ENCODE results near the gene ITIH3. TPM values are rescaled to one million over a fixed set of nuclear protein-coding genes. Genes with fewer than 3 reads are reported as not detected.
"Not testable (repeated sequence)": the region's sequence is repeated elsewhere in the genome, so short reads cannot be mapped to it uniquely, and the experiment has no call there.

Gene ITIH3
- total RNA-seq, 2 donors from 2014 or later, result 0.32 to 0.82 TPM

DNA sequence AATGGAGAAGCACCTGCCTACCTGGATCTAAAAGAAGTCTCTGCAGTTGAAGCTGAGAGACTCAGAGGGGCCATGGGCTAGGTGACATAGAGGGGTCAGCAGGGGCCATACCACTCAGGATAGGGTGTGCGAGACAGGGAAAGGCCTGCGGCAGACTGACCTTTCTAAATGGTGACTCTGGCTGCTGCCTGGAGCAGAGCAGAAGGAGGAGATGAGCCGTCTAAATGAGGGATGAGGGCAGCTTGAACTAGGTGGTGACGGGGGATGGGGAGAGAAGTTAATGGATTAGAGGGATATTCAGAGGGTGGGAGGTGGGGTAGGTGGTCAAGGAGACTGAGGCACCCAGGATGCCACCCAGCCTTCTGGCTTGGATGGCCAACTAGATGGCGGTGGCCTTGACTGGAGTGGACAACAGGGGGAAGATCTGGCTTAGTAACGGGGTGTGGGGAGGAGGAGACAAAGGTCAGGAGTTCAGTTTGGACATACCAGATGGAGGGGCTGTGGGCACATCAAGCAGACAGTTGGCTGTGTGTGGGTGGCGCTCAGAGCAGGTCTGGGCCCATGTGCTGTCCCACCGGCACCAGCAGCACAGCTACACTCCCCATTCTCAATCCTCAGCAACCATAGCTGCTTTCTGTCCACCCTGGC is 20.4 kb upstream of the ITIH3 start:
- Histone ChIP-seq H3K9ac (ENCODE audit: low read depth in 2 of 2, low read length in 2 of 2) (no peak overlapping the region), H3K4me1 (no peaks in the 10 kb centered on the region), H3K9me3 (no peaks in the 10 kb centered on the region), H3K4me3 (no peak overlapping the region), H3K36me3 (no peaks in the 10 kb centered on the region), H3K27ac (no peak overlapping the region), H3K27me3 (no peaks in the 10 kb centered on the region)
- no peak for DNase-seq
- intact Hi-C loops (cut with DNase I), result no loop called here
- TF ChIP-seq, protein P1, sequence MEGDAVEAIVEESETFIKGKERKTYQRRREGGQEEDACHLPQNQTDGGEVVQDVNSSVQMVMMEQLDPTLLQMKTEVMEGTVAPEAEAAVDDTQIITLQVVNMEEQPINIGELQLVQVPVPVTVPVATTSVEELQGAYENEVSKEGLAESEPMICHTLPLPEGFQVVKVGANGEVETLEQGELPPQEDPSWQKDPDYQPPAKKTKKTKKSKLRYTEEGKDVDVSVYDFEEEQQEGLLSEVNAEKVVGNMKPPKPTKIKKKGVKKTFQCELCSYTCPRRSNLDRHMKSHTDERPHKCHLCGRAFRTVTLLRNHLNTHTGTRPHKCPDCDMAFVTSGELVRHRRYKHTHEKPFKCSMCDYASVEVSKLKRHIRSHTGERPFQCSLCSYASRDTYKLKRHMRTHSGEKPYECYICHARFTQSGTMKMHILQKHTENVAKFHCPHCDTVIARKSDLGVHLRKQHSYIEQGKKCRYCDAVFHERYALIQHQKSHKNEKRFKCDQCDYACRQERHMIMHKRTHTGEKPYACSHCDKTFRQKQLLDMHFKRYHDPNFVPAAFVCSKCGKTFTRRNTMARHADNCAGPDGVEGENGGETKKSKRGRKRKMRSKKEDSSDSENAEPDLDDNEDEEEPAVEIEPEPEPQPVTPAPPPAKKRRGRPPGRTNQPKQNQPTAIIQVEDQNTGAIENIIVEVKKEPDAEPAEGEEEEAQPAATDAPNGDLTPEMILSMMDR (IDR thresholded peaks at IDR 0.05), result no peak

DNA sequence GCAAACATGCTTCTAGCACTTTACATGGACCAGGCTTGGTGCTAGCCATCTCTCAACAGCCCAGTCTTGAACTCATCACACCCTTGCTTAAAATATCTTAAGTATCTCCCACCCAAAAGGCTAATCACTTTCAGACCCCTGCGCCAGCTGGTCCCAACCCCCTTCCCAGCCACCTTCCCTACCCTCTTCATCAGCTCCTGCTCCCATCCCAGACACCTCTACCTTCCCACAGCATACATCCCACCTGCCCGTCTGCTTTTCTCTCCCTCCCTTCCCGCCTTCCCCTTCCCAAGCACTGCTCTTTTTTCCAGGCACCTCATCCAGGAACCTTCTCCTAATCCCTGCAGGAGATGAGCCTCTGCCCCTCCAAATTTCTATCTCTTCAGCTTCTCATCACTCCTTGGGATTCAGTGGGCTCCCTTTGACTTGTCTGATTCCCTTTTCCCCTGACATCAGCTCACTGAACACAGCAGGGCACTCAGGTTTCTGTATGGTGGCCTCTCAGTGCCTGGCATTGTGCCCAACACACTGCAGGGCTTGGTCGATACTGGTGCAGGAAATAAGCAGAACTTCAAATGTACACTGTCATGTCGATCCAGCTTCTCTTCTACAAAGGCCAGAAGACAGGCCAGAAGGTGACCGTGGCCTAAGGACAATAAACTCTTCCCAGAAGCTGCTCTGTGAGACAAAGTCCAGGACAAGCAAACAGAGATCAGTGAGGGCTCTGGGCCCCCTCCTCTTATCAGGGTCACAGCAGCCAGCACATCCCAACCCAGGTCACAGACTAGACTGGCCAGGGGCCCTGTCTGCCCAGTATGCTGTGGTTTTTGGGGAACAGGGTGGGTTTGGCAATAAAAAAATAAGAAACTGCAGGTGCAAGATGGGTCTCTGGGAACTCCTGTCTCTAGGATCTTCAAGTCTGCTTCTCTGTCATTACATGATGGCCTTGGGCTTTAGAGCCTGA is 19.4 kb upstream of the ITIH3 start:
- no peaks in the 10 kb centered on the region for H3K4me1 ChIP-seq
- no peak for DNase-seq
- no peaks in the 10 kb centered on the region for H3K9me3 ChIP-seq
- intact Hi-C loops (cut with DNase I), result no loop called here
- H3K9ac ChIP-seq (ENCODE audit: low read depth in 2 of 2, low read length in 2 of 2), result no peak overlapping the region
- H3K27me3 ChIP-seq, result no peaks in the 10 kb centered on the region
- H3K4me3 ChIP-seq, result no peak overlapping the region
- TF ChIP-seq, protein P1 (IDR thresholded peaks at IDR 0.05), result no peak
- H3K36me3 ChIP-seq, result no peaks in the 10 kb centered on the region
- H3K27ac ChIP-seq, result no peak overlapping the region

DNA sequence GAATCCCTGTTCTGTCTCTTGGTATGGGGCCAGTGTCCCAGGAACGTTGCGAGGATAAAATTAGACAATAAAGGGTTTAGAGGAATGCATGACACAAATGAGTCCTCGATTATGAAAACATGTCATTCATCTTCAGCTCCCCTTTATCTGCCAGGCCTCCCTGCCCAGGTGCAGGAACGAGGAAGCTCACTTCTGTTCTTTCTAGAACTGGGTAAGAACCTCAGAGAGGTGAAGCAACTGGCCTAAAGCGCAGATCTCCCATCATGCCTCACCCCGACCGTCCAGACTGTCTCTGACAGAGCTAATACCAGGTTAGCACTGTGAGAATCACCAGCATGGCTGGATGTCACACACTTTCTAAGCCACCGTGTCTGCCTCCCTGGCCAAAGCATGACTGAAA is 18.7 kb upstream of the ITIH3 start:
- no peak for DNase-seq
- intact Hi-C loops (cut with DNase I), result no loop called here
- TF ChIP-seq, protein P1 (IDR thresholded peaks at IDR 0.05), result no peak
- no peak overlapping the region for H3K4me3 ChIP-seq
- no peak overlapping the region for H3K27ac ChIP-seq
- no peaks in the 10 kb centered on the region for H3K36me3 ChIP-seq
- H3K4me1 ChIP-seq, result no peaks in the 10 kb centered on the region
- no peaks in the 10 kb centered on the region for H3K9me3 ChIP-seq
- H3K9ac ChIP-seq (ENCODE audit: low read depth in 2 of 2, low read length in 2 of 2), result no peak overlapping the region
- H3K27me3 ChIP-seq, result no peaks in the 10 kb centered on the region

DNA sequence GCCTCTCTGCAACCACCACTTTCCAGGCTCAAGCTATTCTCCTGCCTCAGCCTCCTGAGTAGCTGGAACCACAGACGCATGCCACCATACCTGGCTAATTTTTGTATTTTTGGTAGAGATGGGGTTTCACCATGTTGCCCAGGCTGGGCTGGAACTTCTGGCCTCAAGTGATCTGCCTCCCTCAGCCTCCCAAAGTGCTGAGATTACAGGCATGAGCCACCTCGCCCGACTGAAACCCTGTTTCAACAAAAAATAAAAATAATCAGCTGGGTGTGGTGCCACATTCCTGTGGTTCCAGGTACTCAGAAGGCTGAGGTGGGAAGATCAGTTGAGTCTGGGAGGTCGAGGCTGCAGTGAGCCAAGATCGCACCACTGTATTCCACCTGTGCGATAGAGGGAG is 18.1 kb upstream of the ITIH3 start:
- intact Hi-C loops (cut with DNase I); H3K4me3 ChIP-seq; H3K27me3 ChIP-seq; H3K9me3 ChIP-seq; H3K4me1 ChIP-seq; DNase-seq; H3K27ac ChIP-seq; H3K36me3 ChIP-seq; H3K9ac ChIP-seq (ENCODE audit: low read depth in 2 of 2, low read length in 2 of 2): not testable (repeated sequence)

DNA sequence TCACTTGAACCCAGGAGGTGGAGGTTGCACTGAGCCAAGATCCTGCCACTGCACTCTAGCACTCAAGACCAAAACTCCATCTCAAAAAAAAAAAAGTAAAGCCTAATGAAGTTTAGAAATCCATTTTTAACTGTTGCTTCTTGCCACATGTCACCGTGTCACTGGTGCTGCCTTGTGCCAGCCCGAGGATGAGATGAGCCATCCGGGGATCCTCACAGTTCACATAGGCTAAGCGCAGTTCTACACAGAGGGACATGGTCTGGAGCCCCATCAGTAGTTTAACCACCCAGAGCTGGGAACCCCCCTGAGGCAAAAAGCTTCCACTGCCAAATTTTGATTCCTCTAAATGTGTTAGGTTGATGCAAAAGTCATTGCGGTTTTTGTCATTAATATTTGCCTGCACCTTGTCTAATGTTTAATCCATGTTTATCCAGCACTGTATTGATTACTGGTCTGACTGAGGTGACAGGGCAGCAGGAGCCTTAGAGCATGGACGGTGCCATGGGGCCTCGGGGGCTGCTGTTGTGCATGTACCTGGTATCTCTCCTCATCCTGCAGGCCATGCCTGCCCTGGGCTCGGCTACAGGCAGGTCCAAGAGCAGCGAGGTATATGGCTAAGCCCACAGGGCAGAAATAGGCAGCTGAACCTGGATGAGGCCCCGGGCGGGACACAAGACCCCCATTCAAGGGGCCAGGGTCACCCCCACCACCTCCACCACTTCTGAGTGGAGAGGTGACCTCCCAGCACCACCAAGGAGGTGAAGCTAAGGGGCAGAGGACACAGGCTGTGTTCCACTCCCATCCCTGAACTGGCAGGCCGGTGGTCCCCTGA is 17.3 kb upstream of the ITIH3 start, which contains the start of gene ITIH1:
Gene ITIH1 (plus strand): TSS at position 473 of the 832 bp plus-strand sequence. CDS start 17 bp downstream, at position 490.
- Histone ChIP-seq H3K4me1 (no peaks in the 10 kb centered on the region), H3K36me3 (no peaks in the 10 kb centered on the region), H3K27me3 (no peaks in the 10 kb centered on the region), H3K27ac (no peak within 1 kb of the TSS), H3K4me3 (no peak within 1 kb of the TSS), H3K9ac (ENCODE audit: low read depth in 2 of 2, low read length in 2 of 2) (no peak within 1 kb of the TSS), H3K9me3 (no peaks in the 10 kb centered on the region)
- TF ChIP-seq, protein P1 (IDR thresholded peaks at IDR 0.05), result no peak
- intact Hi-C loops (cut with DNase I), result no loop called here
- no peak for DNase-seq

All from colonic mucosa (tissue), 4 donors.